ENCODE results near the gene PIM2.

GRCh38 chrX:48902135-48902534, 16.7 kb downstream of the PIM2 start:
- TF ChIP-seq CTCF (IDR thresholded peaks at IDR 0.05; ENCODE audit: low read depth, low read length, missing input control) (no peak), SP1 (IDR thresholded peaks at IDR 0.05) (no peak), TAF1 (conservative IDR thresholded peaks at IDR 0.05) (no peak), YY1 (IDR thresholded peaks at IDR 0.05) (no peak), RAD21 (IDR thresholded peaks at IDR 0.05) (no peak), JUND (IDR thresholded peaks at IDR 0.05) (no peak), REST (IDR thresholded peaks at IDR 0.05) (no peak)

Measured in liver (tissue), 3 donors.